GM12865 (cell line): ENCODE results near the gene CRACR2B.

ENCODE experiments used
- DNase-seq: peaks from one replicate; pipeline ENCODE4 v3.0.0; 2010; ENCODE audit warnings: low read depth
- H3K4me3 ChIP-seq: 2 replicates; pipeline ENCODE4 v1.5.1; 2011; ENCODE audit warnings: mild to moderate bottlenecking, low read depth, low read length, control low read depth
- TF ChIP-seq, protein P1 (sequence below): IDR thresholded peaks from 2 replicates; pipeline ENCODE4 v1.5.1; 2011; ENCODE audit warnings: low read length, control low read depth, low read depth, inconsistent platforms; ENCODE audit not compliant: insufficient read depth; ENCODE audit errors: missing control alignments

The CRACR2B gene

DNA sequence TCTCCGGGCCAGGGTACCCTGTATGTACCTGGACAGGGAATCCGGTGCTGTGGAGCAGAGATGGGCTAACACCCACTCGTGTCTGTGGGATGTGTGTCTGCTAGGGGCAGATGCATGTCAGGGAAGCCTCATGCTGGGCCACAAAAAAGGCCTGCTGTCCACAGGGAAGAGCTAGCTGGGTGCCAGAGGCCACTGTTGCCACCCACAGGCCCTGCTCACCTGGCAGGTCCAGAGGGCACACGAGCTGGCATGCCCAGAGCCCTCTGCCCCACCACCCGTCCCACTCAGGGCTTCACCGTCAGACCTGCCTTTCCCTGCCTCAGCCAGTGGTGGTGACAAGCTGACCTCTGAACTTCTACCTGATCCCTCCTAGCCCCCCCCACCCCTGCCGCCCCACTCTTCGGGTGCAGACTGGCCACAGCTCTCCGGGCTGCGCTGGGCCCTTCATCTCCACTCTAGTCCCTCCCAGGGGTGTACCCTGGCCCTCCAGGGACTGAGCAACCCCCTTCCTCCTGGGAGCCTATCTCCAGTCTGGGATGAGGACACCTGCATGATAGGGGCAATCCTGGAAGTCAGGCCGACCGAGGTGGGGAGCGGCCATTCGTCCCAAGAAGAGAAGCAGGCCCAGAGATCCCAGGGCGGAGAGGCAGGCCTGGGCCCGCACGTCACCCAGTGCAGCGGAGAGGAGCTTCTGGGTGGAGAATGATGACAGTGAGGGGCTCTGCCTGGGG, 31.0 kb upstream of the CRACR2B start:
- TF ChIP-seq, protein P1, sequence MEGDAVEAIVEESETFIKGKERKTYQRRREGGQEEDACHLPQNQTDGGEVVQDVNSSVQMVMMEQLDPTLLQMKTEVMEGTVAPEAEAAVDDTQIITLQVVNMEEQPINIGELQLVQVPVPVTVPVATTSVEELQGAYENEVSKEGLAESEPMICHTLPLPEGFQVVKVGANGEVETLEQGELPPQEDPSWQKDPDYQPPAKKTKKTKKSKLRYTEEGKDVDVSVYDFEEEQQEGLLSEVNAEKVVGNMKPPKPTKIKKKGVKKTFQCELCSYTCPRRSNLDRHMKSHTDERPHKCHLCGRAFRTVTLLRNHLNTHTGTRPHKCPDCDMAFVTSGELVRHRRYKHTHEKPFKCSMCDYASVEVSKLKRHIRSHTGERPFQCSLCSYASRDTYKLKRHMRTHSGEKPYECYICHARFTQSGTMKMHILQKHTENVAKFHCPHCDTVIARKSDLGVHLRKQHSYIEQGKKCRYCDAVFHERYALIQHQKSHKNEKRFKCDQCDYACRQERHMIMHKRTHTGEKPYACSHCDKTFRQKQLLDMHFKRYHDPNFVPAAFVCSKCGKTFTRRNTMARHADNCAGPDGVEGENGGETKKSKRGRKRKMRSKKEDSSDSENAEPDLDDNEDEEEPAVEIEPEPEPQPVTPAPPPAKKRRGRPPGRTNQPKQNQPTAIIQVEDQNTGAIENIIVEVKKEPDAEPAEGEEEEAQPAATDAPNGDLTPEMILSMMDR: no peak
- H3K4me3 ChIP-seq: peak overlapping the region; percentile 92
- no peak for DNase-seq

DNA sequence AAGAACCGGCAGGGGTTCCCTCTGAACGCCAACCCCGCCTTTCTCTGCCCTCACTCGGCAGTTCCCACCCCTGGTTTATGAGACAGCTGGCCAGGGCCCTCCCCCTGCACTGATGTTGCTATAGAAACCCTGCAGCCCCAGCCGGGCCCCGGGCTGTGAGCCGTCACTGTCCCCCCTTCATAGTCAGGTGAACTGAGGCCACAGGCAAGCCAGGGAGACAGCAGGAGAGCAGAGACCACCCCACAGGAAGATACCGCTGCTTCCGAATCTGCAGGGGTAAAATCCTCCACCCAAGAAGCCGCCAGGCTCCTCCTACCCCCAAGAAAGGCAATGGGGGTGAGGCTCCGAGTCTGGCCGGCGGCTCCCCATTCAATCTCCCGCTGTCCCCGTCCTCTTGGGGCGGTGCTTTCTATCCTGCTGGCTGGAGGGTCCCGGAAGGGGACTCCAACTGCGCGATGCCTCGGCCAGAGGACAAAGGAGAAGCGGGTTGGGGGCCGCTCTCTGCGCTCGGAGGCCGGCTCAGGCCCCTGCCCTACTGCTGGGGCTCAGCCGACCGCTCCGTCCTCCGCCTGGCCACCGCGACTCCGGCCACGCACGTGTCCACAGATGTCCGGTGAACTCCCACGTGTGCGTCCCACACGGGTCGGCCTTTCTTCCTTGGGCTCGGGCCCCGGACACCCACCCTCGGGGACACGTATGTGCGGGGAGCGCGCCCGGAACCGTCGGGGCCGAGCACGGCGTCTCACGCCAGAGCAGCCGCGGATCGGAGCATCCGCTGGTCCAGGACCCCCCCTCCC, 30.2 kb upstream of the CRACR2B start:
- peak overlapping the region; percentile 92 for H3K4me3 ChIP-seq
- DNase-seq: peak; percentile 87
- TF ChIP-seq, protein P1: no peak

DNA sequence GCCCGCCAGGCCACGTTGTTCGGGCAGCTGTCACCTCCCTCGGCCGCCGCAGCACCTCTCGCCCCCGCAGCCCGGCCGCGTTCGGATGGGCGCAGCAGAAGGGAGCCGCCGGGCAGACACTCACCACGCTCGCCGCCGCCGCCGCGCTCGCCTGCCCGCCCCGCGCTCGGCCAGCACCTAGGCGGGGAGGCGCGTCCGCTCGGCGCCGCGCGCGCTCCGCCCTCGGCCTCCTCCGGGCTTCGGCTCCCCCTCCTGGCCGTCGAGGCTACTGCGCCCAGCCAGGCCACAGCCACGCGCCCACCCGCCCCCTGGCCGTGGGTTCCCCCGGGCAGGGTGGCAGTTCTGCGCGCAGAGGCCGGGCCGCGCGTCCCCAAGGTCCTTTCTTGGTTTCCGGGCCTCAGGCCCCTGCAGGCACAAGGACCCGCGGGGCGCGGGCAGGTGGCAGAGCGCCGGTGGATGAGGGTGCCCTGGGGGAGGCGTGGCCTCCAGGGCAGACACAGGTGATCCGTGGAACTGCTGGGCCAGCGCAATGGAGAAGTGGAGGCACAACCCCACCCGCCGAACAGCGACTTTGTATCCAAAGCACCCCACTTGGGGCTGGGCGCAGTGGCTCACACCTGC, 29.5 kb upstream of the CRACR2B start, which contains the start of gene SLC25A22:
SLC25A22 (minus strand) TSS at position 189 of the 621 bp plus-strand sequence. CDS start 3,275 bp downstream, outside the sequence.
- peak; percentile 88 for DNase-seq
- TF ChIP-seq, protein P1: peak; percentile 79
- peak within 1 kb of the TSS; percentile 92 for H3K4me3 ChIP-seq

DNA sequence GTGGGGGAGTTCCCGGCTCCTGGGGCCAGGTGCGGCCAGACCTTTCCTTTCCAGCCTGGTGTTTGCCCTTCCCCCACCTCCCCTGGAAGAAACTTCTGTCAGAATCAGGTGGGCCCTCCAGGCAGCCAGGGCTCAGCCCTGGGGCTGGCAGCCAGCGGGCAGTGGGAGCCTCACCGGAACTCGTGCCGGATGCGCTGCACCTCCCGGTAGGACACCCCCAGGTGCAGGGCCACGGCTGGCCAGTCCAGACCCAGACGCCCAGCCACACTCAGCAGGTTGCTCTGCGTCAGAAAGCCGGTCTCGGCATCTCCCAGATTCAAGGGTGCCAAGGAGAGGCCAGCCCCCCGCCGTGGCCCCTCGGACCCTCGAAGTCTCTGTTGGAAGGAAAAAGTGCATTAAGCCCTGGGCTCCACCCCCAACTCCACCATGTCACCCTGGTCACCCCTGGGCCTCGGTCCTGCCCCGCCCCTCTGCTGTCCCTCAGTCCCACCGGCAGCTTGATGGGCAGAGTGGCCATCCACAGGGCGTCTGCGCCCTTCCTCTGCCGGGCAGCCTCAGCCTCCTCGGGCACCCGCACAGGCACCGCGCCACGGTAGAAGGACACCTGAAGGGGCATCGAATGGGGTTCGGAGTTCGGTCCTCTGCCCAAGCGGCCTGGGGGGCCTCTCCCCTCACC, 27.9 kb upstream of the CRACR2B start:
- TF ChIP-seq, protein P1: no peak
- DNase-seq: no peak
- H3K4me3 ChIP-seq: no peak overlapping the region

DNA sequence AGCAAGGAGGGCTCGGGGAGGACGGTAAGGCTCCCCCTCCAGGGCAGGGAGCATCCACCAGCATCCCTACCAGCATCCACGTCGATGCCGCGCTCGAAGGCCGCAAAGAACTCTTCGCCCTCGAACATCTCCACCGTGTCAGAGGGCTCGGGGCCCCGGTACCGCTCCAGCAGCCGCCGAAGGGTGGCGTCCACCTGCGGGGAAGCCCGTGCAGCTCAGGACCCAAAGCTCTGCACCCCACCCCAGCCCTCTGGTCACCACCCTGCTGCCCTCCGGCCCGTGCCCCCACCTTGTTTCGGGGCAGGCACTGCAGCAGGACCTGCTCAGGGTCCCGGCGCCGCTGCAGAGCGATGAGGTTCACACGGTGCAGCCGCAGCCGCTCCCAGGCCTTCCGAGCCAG, 27.2 kb upstream of the CRACR2B start:
- DNase-seq: no peak
- TF ChIP-seq, protein P1: no peak
- no peak overlapping the region for H3K4me3 ChIP-seq

DNA sequence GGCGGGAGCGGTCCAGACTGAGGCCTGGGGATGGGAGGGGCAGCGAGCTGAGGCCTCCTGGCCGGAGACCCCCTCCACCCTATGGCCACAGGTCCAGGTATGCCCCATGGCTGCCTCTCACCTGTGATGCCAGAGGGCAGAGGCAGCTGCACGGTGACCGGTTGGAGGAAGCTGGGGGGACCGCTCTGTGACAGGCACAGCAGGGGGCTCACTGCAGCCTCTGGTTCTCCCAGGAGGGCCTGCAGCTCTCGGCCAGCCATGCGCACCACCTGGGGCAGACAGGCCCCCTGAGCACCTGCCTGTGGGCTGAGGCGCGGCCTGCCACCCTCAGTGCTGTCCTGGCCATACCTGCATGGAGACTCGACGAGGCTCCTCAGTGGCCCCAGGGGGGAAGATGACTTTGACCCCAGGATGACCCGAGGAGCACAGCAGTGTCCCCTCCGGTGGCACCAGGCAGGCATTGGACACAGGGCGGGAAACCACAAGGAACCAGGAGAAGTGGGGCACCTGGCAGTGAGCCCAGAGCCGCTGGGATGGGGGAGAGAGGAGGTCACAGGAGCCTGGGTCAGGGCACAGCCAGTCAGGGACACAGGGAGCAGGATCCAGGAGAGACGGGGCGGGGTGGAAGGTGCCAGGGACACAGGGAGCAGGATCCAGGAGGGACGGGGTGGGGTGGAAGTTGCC, 26.5 kb upstream of the CRACR2B start:
- no peak overlapping the region for H3K4me3 ChIP-seq
- TF ChIP-seq, protein P1: no peak

More for the DNA sequence above, 26.5 kb upstream of the CRACR2B start:
- DNase-seq: no peak
